GM12873 (cell line): Measurements from ENCODE around the gene APEX1.

Experiments
- TF ChIP-seq, protein P1 (sequence below): IDR thresholded peaks from 2 replicates; pipeline ENCODE4 v1.5.1; 2012; ENCODE audit warnings: low read depth, mild to moderate bottlenecking, moderate library complexity, low read length, control low read depth; ENCODE audit not compliant: insufficient read depth; ENCODE audit errors: missing control alignments

APEX1 gene

GRCh38 chr14:20458031-20458789 is 3.2 kb downstream of the APEX1 start:
- TF ChIP-seq, protein P1, sequence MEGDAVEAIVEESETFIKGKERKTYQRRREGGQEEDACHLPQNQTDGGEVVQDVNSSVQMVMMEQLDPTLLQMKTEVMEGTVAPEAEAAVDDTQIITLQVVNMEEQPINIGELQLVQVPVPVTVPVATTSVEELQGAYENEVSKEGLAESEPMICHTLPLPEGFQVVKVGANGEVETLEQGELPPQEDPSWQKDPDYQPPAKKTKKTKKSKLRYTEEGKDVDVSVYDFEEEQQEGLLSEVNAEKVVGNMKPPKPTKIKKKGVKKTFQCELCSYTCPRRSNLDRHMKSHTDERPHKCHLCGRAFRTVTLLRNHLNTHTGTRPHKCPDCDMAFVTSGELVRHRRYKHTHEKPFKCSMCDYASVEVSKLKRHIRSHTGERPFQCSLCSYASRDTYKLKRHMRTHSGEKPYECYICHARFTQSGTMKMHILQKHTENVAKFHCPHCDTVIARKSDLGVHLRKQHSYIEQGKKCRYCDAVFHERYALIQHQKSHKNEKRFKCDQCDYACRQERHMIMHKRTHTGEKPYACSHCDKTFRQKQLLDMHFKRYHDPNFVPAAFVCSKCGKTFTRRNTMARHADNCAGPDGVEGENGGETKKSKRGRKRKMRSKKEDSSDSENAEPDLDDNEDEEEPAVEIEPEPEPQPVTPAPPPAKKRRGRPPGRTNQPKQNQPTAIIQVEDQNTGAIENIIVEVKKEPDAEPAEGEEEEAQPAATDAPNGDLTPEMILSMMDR = no peak

DNA sequence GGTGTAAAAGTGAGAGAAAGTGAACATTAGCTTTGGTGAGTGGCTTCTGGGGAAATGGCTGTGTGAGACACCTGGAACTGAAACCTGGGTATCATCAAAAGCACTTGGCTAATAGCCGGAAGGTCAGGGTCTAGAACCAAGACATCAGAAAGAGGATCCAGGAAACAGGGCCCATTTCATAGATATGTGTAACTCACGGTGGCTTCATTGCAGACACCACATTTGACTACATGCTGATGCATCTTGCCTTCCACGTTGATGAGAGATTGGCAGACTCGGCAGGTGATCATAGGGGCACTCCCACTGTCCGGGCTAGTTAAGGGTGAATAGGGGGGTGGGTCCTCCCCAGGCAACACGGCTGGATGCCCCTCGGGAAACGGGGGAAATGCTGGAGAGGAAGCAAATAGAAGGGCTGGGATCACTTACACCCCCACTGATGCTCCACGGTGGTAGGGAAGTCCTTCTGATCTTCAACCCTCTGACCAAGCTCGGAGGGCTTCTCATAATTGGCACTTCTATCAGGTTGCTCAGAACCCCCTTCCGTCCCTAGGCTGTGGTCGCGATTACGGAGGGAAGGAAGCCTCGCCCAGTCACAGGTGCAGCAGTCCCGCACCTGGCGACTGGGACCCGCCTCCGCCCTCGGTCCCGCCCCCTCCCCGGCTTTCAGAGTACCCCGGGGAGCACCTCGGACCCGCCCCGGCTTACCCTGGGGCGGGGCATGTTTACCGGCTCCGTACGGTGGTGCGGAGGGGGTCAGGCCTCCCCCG is 5.6 kb downstream of the APEX1 start:
- TF ChIP-seq, protein P1 = no peak

GRCh38 chr14:20461225-20462141 is 6.5 kb downstream of the APEX1 start, which contains the start of gene PIP4P1:
PIP4P1 (minus strand) TSS chr14:20461434; CDS start chr14:20461325, 109 bp downstream.
- TF ChIP-seq, protein P1 = no peak

DNA sequence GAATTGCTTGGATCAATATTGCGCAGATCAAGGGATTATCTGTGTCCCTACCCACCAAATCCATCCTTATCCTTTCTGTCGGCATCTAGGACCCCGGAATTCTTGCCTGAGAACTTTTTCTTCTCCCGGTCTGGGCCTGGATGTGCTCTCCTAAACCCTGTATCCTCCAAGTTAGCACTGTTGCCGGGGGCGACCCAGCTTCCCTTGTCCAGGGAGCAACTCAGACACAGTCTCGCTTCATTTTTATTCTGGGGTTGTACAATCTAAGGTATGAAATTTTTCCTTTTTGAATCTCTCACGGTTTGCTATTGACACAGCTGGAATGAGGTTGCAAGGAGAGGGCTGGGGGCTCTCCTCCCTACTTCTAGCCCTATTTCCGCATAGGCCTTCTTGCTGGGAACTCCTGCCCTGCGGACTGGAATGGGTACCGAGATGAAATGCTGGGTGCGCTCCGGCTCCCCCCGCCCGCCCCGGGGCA is 13.8 kb downstream of the APEX1 start:
- TF ChIP-seq, protein P1 = no peak

DNA sequence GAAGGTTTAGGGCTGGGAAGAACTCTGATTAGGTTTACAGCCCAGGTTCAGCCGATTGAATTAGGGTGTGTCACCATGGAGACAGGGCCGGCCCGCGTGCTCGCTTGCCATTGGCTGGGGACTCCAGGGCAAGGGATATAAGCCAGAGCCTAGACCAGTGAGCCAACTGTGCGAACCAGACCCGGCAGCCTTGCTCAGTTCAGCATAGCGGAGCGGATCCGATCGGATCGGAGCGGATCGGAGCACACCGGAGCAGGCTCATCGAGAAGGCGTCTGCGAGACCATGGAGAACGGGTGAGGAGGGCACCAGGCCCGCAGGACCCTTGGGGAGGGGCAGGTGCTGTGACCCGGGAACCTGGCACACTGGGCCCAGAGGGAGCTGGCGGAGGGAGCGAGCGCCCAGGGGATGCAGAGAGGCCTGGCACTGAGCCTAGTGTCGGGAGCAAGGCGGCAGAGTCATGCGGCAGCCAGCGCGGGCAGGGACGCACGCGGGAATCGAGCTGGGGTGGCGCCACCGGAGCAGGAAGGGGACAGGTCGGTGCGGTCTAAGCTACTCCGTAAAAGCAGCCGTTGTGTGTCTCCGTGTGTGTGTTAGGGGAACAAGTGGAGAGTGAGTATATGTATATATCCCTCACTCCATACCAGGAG is 14.3 kb downstream of the APEX1 start, which contains the start of gene PNP:
Gene PNP, plus strand, starts transcription at position 165 of the 648 bp plus-strand sequence. Its CDS starts 119 bp downstream, at position 284.
- TF ChIP-seq, protein P1 = no peak

- TF ChIP-seq, protein P1 = no peak
Observed at GRCh38 chr14:20469890-20470602, 15.0 kb downstream of the APEX1 start.
